Testis (tissue), 3 donors: ENCODE data around the gene PTPRN2. TPM values are rescaled to one million over a fixed set of nuclear protein-coding genes. Genes with fewer than 3 reads are reported as not detected.

Experiments
- DNase-seq: peaks from one replicate; pipeline ENCODE4 v3.0.0-alpha.2; 2019
- H3K27ac ChIP-seq, 2 donors: fragments of 200-600 bp; sonication (generic); one replicate each; pipeline ENCODE4 v1.5.1; 2019
- H3K27me3 ChIP-seq: fragments of 200-600 bp; sonication (generic); one replicate; pipeline ENCODE4 v1.5.1; 2019
- H3K36me3 ChIP-seq: fragments of 200-600 bp; sonication (generic); one replicate; pipeline ENCODE4 v1.5.1; 2017; ENCODE audit warnings: low read depth; ENCODE audit errors: missing control alignments
- H3K4me1 ChIP-seq: fragments of 200-600 bp; sonication (generic); one replicate; pipeline ENCODE4 v1.5.1; 2019
- H3K4me3 ChIP-seq, 2 donors: fragments of 200-600 bp; sonication (generic); one replicate each; pipeline ENCODE4 v1.5.1; 2017 to 2019
- H3K9me3 ChIP-seq: fragments of 200-600 bp; sonication (generic); one replicate; pipeline ENCODE4 v1.5.1; 2017
- POLR2A ChIP-seq: fragments of 450-650 bp; IDR thresholded peaks from one replicate; pipeline ENCODE4 v1.6.1; 2017; ENCODE audit warnings: antibody characterized with exemption, mild to moderate bottlenecking, moderate library complexity
- WGBS, 2 donors: methylation state at CpG; one replicate each; pipeline ENCODE4 v1.1.5; 2018; 5-methylcytosine and 5-hydroxymethylcytosine counted together
- intact Hi-C: fragments of 100-400 bp; cut with DNase I; formaldehyde crosslinking; loops from one replicate; pipeline ENCODE4 v1.15.1; 2023; ENCODE audit warnings: low total_unique reads
- polyA plus RNA-seq: library from polyadenylated mRNA; stranded (reverse); fragments of 350-450 nt; fragmentation: Illumina TruSeq; extraction: RNeasy Lipid Tissue Mini Kit (QIAGEN cat#74804); gene quantifications from one replicate; pipeline ENCODE4 v1.2.3, GENCODE V29; 2014; ENCODE audit warnings: low read depth, low replicate concordance; ENCODE audit not compliant: insufficient read depth
- total RNA-seq, 2 donors: library from RNA; depleted of rRNA; stranded (reverse); fragments of >200 nt; gene quantifications; one replicate each; pipeline ENCODE4 v1.2.3, GENCODE V29; 2016
- TF ChIP-seq, protein P1 (sequence below), 3 experiments: fragments of 450-650 bp in 2 of 3; fragments of 200-600 bp in 1 of 3; sonication (generic) in 1 of 3; IDR thresholded peaks; one replicate each; pipeline ENCODE4 v1.5.1; 2016 to 2019; ENCODE audit warnings: antibody characterized with exemption in 3 of 3, mild to moderate bottlenecking in 2 of 3, moderate library complexity in 1 of 3

Gene PTPRN2
- total and polyA plus RNA-seq, 3 donors from 2014 or later: 9.3 to 10.8 (median 9.8) TPM

DNA sequence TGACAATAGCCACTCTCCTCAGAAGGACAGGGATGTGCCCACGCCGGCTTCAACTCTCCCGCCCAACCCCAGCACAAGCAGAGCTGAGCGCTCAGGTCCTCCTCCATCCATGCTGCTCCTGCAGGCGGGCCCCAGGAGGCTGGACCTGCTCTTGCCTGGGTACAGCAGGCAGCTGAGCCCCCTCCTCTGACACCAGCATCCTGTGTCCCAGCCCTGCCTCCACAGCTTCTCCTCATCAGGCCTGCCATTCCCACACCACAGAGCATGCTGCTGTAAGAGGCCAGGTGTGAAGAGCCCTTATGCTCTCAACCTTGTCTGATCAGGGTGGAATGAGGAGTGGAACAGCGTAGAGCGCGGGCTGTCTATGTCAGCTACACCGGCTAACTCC is 302.2 kb downstream of the PTPRN2 start:
- Histone ChIP-seq H3K4me3 (no peak overlapping the region), H3K4me1 (no peaks in the 10 kb centered on the region), H3K27ac (no peak overlapping the region), H3K36me3 (no peaks in the 10 kb centered on the region), H3K27me3 (no peaks in the 10 kb centered on the region), H3K9me3 (no peaks in the 10 kb centered on the region)
- TF ChIP-seq, protein P1, sequence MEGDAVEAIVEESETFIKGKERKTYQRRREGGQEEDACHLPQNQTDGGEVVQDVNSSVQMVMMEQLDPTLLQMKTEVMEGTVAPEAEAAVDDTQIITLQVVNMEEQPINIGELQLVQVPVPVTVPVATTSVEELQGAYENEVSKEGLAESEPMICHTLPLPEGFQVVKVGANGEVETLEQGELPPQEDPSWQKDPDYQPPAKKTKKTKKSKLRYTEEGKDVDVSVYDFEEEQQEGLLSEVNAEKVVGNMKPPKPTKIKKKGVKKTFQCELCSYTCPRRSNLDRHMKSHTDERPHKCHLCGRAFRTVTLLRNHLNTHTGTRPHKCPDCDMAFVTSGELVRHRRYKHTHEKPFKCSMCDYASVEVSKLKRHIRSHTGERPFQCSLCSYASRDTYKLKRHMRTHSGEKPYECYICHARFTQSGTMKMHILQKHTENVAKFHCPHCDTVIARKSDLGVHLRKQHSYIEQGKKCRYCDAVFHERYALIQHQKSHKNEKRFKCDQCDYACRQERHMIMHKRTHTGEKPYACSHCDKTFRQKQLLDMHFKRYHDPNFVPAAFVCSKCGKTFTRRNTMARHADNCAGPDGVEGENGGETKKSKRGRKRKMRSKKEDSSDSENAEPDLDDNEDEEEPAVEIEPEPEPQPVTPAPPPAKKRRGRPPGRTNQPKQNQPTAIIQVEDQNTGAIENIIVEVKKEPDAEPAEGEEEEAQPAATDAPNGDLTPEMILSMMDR (IDR thresholded peaks at IDR 0.05): no peak
- no peak for TF ChIP-seq POLR2A
- 92 to 100% methylated on average over 4 to 9 of the region's 9 CpGs for WGBS, 2 donors
- no peak for DNase-seq
- intact Hi-C loops: no loop called here

DNA sequence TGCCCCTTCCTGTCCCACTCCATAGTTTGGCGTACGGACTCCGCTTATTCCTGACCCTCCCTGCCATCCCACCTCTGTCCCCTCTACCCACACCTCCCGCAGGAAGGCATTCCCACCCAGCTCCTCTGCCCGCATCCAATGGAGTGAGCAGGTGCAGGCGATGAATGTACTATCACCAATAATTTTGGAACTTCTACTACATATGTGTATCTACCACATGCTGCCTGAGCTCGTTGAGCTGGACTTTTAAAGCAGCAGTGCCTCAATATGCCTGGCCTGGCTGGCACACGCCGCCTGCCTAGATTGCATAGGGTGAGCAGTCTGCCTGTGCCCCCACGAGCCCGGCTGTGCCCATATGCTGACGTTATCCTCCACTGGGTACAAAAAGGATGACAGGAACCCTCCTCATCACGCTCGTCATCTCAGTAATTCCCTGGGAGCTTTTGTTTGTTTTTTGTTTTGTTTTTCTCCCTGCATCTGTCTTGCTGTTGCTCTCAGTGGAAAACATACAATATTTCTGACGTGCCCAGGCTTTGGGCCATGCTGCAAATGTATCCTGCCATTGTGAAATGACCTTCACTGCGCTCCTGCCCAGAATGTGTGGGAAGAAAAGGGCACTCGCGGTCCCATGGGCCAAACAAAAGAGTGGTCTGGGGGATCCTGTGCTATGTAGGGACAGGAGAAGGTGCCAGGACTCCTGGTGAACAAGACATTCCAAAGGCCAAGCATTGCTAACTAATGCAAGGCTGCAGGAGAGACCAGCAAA is 302.8 kb downstream of the PTPRN2 start:
- H3K9me3 ChIP-seq: no peaks in the 10 kb centered on the region
- WGBS, 2 donors: 83 to 86% methylated on average over 18 of the region's 18 CpGs
- no peaks in the 10 kb centered on the region for H3K27me3 ChIP-seq
- H3K4me1 ChIP-seq: no peaks in the 10 kb centered on the region
- no peaks in the 10 kb centered on the region for H3K36me3 ChIP-seq
- intact Hi-C loops: no loop called here
- no peak overlapping the region for H3K4me3 ChIP-seq
- TF ChIP-seq, protein P1 (IDR thresholded peaks at IDR 0.05): no peak
- TF ChIP-seq POLR2A: no peak
- DNase-seq: no peak
- no peak overlapping the region for H3K27ac ChIP-seq

DNA sequence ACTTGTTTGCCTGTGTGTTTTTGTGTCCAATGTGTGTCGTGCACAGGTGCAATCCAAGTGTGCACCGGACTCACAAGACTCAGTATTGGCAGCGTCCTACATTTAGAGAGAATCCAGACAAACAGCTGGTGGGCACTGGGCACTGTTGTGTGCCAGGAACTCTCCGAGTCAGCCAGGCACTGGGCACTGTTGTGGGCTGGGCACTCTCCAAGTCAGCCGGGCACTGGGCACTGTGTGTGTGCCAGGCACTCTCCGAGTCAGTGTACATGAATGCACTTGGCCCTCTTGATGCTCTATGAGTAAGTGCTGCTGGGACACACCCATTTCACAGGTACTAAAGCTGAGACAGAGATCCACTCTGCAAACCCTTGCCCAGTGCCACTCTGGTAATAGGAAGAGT is 303.5 kb downstream of the PTPRN2 start:
- no peaks in the 10 kb centered on the region for H3K27me3 ChIP-seq
- H3K27ac ChIP-seq: no peak overlapping the region
- TF ChIP-seq, protein P1 (IDR thresholded peaks at IDR 0.05): no peak
- no peak for TF ChIP-seq POLR2A
- no peaks in the 10 kb centered on the region for H3K36me3 ChIP-seq
- DNase-seq: no peak
- no peak overlapping the region for H3K4me3 ChIP-seq
- intact Hi-C loops: no loop called here
- 92 to 93% methylated on average over 3 to 6 of the region's 6 CpGs for WGBS, 2 donors
- no peaks in the 10 kb centered on the region for H3K4me1 ChIP-seq
- H3K9me3 ChIP-seq: no peaks in the 10 kb centered on the region

DNA sequence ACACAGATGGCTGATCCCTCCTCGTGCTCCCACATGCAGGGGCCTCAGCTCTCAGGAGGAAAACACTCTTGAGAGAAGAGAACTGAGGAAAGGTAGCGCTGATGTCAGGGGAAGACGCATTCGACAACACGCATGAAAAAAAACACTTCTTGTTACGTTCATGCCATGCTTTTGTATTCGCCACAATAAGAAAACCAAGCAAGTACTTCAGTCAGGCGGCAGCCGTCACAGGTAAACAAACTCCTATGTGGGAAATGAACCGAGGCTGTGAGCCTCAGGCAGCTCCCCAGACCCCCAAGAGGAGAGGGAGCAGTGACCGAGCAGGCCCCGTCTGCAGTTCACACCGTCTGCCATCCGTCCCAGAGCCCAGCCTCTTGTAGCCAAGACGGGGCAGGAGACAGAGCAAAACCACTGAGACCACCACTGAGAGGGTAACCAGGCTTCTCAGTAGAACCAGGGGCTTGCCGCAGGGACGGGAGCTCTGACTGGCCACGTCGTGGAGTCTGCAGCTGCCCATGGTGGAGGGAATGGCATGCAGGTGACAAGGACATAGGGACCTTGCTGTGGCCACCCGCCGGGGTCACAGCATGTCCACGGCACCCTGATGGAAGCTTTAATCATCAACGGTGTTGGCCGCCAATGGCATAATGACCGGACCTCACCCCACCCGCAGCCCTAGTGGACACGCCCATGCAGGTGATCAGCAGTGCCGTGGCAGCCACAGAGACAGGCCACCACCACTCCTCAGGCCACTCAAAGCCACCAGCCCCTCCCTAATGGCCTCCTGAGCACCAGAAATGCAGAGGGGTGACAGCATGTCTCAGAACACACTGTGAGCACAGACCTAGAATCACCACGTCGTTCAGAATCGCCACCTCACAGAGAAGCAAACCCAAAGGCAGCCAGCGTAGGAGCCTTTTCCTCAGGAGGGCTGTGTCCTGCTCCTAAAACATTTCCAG is 304.3 kb downstream of the PTPRN2 start:
- intact Hi-C loops: no loop called here
- Histone ChIP-seq H3K36me3 (no peaks in the 10 kb centered on the region), H3K4me3 (no peak overlapping the region), H3K9me3 (no peaks in the 10 kb centered on the region), H3K27ac (no peak overlapping the region), H3K27me3 (no peaks in the 10 kb centered on the region), H3K4me1 (no peaks in the 10 kb centered on the region)
- DNase-seq: no peak
- TF ChIP-seq, protein P1 (IDR thresholded peaks at IDR 0.05): no peak
- no peak for TF ChIP-seq POLR2A
- 84 to 85% methylated on average over 19 to 30 of the region's 32 CpGs for WGBS, 2 donors
